ENCODE results near the gene THRB. TPM values are rescaled to one million over a fixed set of nuclear protein-coding genes. Genes with fewer than 3 reads are reported as not detected.

Gene THRB
- total and polyA plus RNA-seq, 8 donors = 10.1 to 18.6 (median 15.1) TPM

- Histone ChIP-seq H3K9me3 (no peaks in the 10 kb centered on the region), H3K27me3 (no peaks in the 10 kb centered on the region), H3K36me3 (no peaks in the 10 kb centered on the region), H3K4me1 (no peaks in the 10 kb centered on the region), H3K4me3 (no peak overlapping the region), H3K27ac (no peak overlapping the region)
- DNase-seq (no peak), ATAC-seq (no peak)
- TF ChIP-seq CTCF (IDR thresholded peaks at IDR 0.05) = no peak
- intact Hi-C loops (cut with DNase I) = no loop called here
These were observed 340.5 kb downstream of the THRB start for GRCh38 chr3:24154013-24154695.

- H3K4me3 ChIP-seq = no peak overlapping the region
- H3K9me3 ChIP-seq = no peaks in the 10 kb centered on the region
- no peaks in the 10 kb centered on the region for H3K36me3 ChIP-seq
- no peak overlapping the region for H3K27ac ChIP-seq
- H3K4me1 ChIP-seq = no peaks in the 10 kb centered on the region
- DNase-seq (no peak), ATAC-seq (no peak)
- intact Hi-C loops (cut with DNase I) = no loop called here
- no peaks in the 10 kb centered on the region for H3K27me3 ChIP-seq
- no peak for TF ChIP-seq CTCF (IDR thresholded peaks at IDR 0.05)
These were observed 343.1 kb downstream of the THRB start for GRCh38 chr3:24151594-24151993.

GRCh38 chr3:24149032-24149431 lies 345.6 kb downstream of the THRB start:
- DNase-seq (no peak), ATAC-seq (no peak)
- Histone ChIP-seq H3K9me3 (no peaks in the 10 kb centered on the region), H3K4me1 (no peaks in the 10 kb centered on the region), H3K4me3 (no peak overlapping the region), H3K27ac (no peak overlapping the region), H3K36me3 (no peaks in the 10 kb centered on the region), H3K27me3 (no peaks in the 10 kb centered on the region)
- TF ChIP-seq CTCF (IDR thresholded peaks at IDR 0.05) = no peak
- intact Hi-C loops (cut with DNase I) = no loop called here

GRCh38 chr3:24145981-24146822 lies 348.4 kb downstream of the THRB start:
- TF ChIP-seq CTCF (IDR thresholded peaks at IDR 0.05) = no peak
- no peaks in the 10 kb centered on the region for H3K27me3 ChIP-seq
- no peaks in the 10 kb centered on the region for H3K9me3 ChIP-seq
- no peaks in the 10 kb centered on the region for H3K4me1 ChIP-seq
- intact Hi-C loops (cut with DNase I) = no loop called here
- ATAC-seq = peak; percentile 79
- H3K36me3 ChIP-seq = no peaks in the 10 kb centered on the region
- H3K27ac ChIP-seq = peak overlapping the region; percentile 60 to 68
- no peak for DNase-seq
- H3K4me3 ChIP-seq = no peak overlapping the region

GRCh38 chr3:24145481-24145880 lies 349.2 kb downstream of the THRB start:
- H3K4me3 ChIP-seq = no peak overlapping the region
- ATAC-seq (no peak), DNase-seq (no peak)
- H3K27me3 ChIP-seq = no peaks in the 10 kb centered on the region
- intact Hi-C loops (cut with DNase I) = no loop called here
- no peaks in the 10 kb centered on the region for H3K9me3 ChIP-seq
- no peaks in the 10 kb centered on the region for H3K4me1 ChIP-seq
- H3K27ac ChIP-seq = peak overlapping the region; percentile 60 to 68
- no peaks in the 10 kb centered on the region for H3K36me3 ChIP-seq
- TF ChIP-seq CTCF (IDR thresholded peaks at IDR 0.05) = no peak

Data from left lung (tissue), 10 donors.